ENCODE results near the gene LRRC72.
"Not testable (repeated sequence)": the region's sequence is repeated elsewhere in the genome, so short reads cannot be mapped to it uniquely, and the experiment has no call there.

Gene LRRC72

GRCh38 chr7:16583834-16584233 is 57.2 kb downstream of the LRRC72 start:
- no peak for DNase-seq (ENCODE audit: low read depth)

GRCh38 chr7:16585540-16585939 is 58.9 kb downstream of the LRRC72 start:
- DNase-seq (ENCODE audit: low read depth): no peak

- DNase-seq (ENCODE audit: low read depth): no peak
Observed at GRCh38 chr7:16586081-16586874, 59.7 kb downstream of the LRRC72 start.

DNA sequence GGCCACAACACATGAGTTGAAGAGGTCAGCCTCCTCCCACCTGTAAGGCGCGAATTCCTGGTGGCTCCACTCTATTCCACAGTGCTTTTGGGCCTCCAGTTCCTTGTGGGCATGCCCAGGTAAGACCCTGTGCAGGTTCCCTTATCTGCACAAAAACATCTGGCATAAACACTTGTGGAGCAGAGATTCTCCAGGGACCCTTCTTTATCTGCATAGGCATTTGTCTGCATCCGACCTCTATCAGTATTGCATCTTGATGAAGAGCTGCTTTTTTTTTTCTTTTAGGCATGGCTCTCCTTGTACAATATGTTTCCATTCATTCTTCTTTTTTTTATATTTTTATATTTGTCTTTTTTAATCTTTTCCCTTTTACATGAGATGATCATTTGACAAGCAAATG is 60.5 kb downstream of the LRRC72 start:
- DNase-seq (ENCODE audit: low read depth): no peak

GRCh38 chr7:16587790-16588189 is 61.2 kb downstream of the LRRC72 start:
- no peak for DNase-seq (ENCODE audit: low read depth)

- DNase-seq (ENCODE audit: low read depth): no peak
Observed at GRCh38 chr7:16589881-16590280, 63.3 kb downstream of the LRRC72 start.

DNA sequence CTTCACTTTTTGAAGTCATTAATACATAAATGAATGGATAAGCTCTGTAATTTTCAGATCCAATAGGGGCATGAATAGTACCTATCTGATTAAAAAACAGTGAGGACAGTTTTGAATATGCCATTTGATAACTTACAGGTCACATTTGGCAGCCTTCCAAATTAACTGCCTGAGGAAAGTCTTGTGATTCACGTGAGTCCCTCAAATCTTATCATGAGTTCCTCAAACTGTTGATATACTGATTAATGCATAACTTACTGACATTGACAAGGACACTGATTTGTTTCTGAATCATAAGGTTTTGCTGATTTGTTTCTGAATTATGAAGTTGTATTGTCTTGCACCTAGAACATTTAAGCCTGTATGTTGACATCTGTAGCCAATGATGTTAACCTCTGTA is 63.8 kb downstream of the LRRC72 start:
- DNase-seq (ENCODE audit: low read depth): no peak

GRCh38 chr7:16592395-16592794 is 65.8 kb downstream of the LRRC72 start:
- no peak for DNase-seq (ENCODE audit: low read depth)

DNA sequence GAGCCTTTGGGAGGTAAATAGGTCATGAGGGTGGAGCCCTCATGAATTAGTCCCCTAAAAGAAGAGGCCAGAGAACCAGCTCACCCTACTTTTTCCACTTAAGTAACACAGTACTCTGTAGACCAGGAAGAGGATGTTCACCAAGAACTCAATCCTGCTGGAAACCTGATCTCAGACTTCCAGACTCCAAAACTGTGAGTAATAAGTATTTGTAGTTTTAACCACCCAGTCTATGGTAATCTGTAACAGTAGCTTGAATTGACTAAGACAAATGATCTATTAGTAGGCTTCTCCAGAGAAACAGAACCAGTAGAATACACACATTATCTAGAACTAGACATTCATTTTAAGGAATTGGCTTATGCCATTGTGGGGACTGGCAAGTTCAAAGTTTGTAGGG is 67.4 kb downstream of the LRRC72 start:
- no peak for DNase-seq (ENCODE audit: low read depth)

DNA sequence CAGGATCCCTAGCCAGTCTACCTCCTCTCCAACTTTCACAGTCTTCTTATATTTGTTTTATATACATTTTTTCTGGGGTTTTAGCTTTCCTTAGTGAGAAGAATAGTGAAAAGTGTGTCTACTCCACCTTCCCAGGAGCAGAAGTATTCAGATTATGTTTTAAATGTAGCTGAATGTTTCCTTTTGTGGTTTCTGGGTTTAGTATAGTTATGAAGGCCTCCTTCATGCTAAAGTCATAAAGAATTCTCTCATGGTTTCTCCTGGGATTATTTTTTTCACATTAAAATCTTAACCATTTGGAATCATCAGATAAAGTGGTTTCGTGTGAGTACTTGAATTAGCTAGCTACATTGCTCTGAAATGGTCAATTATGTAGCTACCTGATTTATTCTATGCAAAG is 68.1 kb downstream of the LRRC72 start:
- no peak for DNase-seq (ENCODE audit: low read depth)

DNA sequence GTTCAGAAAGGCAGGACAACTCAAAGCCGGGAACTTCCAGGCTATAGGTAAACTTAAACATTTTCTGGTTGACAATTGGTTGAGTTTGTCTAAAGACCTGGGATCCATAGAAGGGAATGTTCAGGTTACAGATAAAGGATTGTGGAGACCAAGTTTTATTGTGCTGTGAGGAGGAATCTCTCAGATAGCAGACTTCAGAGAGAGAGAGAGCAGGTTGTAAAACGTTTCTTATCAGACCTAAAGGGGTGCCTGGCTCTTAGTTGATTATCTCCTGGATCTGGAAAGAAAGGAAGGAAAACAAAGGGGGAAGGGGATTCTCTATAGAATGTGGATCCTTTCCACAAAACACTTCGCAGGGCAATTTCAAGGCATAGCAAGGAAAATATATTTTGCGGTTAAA is 69.0 kb downstream of the LRRC72 start:
- DNase-seq (ENCODE audit: low read depth): not testable (repeated sequence)

DNA sequence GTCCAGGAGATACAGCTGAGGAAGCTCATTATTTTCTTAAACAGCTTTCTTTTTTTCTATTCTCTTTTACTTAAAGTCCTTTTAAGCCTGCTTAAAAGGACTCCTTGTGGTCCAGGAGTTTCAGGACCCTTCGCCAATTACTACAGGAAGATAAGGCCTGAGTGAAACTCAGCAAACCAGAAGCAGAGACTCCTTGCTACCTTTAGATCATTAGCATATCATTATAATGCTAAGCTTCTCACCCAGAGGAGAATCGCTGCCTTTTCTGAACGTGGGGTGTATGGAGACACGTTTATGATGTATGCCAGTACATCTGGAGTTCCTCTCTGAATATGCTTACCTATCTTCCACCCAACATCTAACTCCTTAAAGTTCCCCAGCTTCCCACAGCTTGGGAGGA is 71.4 kb downstream of the LRRC72 start:
- DNase-seq (ENCODE audit: low read depth): no peak

- DNase-seq (ENCODE audit: low read depth): no peak
Observed at GRCh38 chr7:16599860-16600259, 73.2 kb downstream of the LRRC72 start.

DNA sequence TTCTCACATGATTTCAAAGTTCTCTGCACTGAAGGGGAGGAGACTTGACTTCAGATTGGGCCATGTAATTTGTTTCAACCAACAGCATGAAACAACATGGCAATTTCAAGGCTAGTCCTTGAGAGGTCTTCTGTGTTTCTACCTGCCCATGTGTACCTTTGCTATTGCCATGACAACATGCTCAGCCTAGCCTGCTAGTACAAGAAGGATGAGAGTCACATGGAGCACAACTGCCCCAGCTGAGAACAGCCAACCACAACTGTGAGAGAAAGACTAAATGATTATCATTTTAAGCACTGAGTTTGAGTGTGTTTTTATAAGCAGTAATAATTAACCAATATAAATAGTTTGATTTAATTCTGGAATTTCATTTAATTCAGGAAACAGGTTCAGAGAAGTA is 77.0 kb downstream of the LRRC72 start:
- DNase-seq (ENCODE audit: low read depth): no peak

DNA sequence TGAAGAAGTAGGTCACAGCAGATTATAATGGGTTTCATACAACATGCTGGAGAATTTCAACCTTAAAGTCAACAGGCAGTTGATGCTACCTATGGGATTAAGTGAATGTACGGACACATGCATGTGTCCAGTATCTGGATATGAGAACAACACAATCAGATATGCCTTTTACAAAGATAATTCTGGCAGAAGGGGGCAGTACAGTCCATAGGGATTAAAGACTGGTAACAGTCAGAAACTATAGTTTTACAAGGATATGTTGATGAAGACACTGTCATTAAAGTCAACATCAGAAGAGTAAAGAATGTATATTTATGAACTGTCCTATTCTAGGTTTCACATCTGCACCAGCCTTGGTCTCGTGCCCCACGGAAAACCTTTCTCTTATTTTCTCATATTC is 77.4 kb downstream of the LRRC72 start:
- no peak for DNase-seq (ENCODE audit: low read depth)

GRCh38 chr7:16606704-16607103 is 80.1 kb downstream of the LRRC72 start:
- DNase-seq (ENCODE audit: low read depth): no peak

GRCh38 chr7:16609842-16610450 is 83.3 kb downstream of the LRRC72 start:
- DNase-seq (ENCODE audit: low read depth): no peak

DNA sequence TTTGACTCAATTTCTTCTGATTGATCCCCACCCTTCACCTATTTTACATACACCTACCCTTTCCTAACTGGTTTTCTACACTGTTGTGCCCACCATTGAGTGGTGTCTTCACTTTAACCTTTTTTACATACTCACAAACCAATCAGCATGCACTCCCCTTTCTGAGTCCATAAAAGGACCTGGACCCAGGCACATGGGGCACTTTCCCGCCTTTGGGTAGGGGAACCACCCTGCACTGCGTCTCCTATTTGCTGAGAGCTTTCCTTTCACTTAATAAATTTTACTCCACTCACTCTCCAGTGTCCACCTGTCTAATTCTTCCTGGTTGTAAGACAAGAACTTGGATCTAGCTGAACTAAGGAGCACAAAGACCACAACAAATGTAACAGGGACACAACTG is 85.1 kb downstream of the LRRC72 start:
- no peak for DNase-seq (ENCODE audit: low read depth)

GRCh38 chr7:16615228-16615627 is 88.6 kb downstream of the LRRC72 start:
- no peak for DNase-seq (ENCODE audit: low read depth)

- no peak for DNase-seq (ENCODE audit: low read depth)
Observed at GRCh38 chr7:16616122-16616521, 89.5 kb downstream of the LRRC72 start.

DNA sequence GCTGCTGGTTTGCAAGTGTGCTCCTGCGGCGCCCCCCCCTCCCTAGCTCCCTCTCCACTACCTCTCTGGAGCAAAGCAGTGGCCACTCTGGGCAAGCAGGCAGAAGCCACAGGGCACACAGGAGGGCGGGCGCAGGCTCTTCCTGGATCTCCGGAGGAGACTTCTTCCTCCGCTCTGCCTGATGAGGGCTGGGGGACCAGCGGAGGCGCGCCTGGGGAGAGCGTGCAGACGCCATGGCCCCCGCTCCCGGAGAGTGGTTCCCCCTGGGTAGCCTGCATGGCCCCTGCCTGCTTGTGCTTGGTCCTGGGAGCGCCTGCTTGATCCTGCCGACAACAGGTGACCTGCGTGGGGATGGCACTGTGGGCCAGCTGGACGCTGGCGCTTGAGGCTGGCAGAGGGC is 89.9 kb downstream of the LRRC72 start:
- DNase-seq (ENCODE audit: low read depth): no peak

- DNase-seq (ENCODE audit: low read depth): no peak
Observed at GRCh38 chr7:16619979-16620408, 93.4 kb downstream of the LRRC72 start.

GRCh38 chr7:16626388-16626787 is 99.8 kb downstream of the LRRC72 start:
- no peak for DNase-seq (ENCODE audit: low read depth)

- no peak for DNase-seq (ENCODE audit: low read depth)
Observed at GRCh38 chr7:16627236-16627635, 100.6 kb downstream of the LRRC72 start.

All from GM04504 (cell line).